Neural cell (in vitro differentiated cells): ENCODE results near the gene ANKRD49.

ENCODE experiments used
- CTCF ChIP-seq: fragments of 450-650 bp; IDR thresholded peaks from 2 replicates; pipeline ENCODE4 v1.5.1; 2014; ENCODE audit warnings: antibody characterized with exemption, mild to moderate bottlenecking, moderate library complexity; ENCODE audit not compliant: poor library complexity, severe bottlenecking
- EP300 ChIP-seq: fragments of 450-650 bp; conservative IDR thresholded peaks from 2 replicates; pipeline ENCODE4 v1.6.1; 2014; ENCODE audit warnings: antibody characterized with exemption, mild to moderate bottlenecking, moderate library complexity; ENCODE audit not compliant: poor library complexity, severe bottlenecking
- EZH2 ChIP-seq: fragments of 200-600, 300-800 bp; shearing (Covaris generic), sonication (generic); IDR thresholded peaks from 2 replicates; pipeline ENCODE4 v1.6.1; 2014; ENCODE audit warnings: antibody characterized with exemption, low read length, borderline replicate concordance, mild to moderate bottlenecking; ENCODE audit not compliant: insufficient read depth, poor library complexity, severe bottlenecking
- POLR2AphosphoS5 ChIP-seq: IDR thresholded peaks from 2 replicates; pipeline ENCODE4 v1.6.1; 2012
- RAD21 ChIP-seq: fragments of 450-650 bp; conservative IDR thresholded peaks from 2 replicates; pipeline ENCODE4 v1.6.1; 2014; ENCODE audit warnings: antibody characterized with exemption, mild to moderate bottlenecking, moderate library complexity
- REST ChIP-seq: IDR thresholded peaks from 2 replicates; pipeline ENCODE4 v1.6.1; 2012; ENCODE audit warnings: borderline replicate concordance
- TAF1 ChIP-seq: IDR thresholded peaks from 2 replicates; pipeline ENCODE4 v1.6.1; 2012; ENCODE audit warnings: low read depth

- TF ChIP-seq EZH2 = no peak
- no peak for TF ChIP-seq CTCF
- TF ChIP-seq REST = no peak
- TF ChIP-seq TAF1 = no peak
- no peak for TF ChIP-seq POLR2AphosphoS5
- TF ChIP-seq RAD21 = no peak
- no peak for TF ChIP-seq EP300
Observed at GRCh38 chr11:94454301-94454700, 39.5 kb upstream of the ANKRD49 start.
